WI38 (cell line): ENCODE results near the gene TSSK6.

Source experiments
- H3K4me3 ChIP-seq: 2 replicates; pipeline ENCODE4 v1.5.1; 2011; ENCODE audit warnings: low read depth, mild to moderate bottlenecking, control low read depth, low read length
- TF ChIP-seq, protein P1 (sequence below): IDR thresholded peaks from 2 replicates; pipeline ENCODE4 v1.5.1; 2012; ENCODE audit warnings: low read depth, mild to moderate bottlenecking, control low read depth, low read length

TSSK6 gene

DNA sequence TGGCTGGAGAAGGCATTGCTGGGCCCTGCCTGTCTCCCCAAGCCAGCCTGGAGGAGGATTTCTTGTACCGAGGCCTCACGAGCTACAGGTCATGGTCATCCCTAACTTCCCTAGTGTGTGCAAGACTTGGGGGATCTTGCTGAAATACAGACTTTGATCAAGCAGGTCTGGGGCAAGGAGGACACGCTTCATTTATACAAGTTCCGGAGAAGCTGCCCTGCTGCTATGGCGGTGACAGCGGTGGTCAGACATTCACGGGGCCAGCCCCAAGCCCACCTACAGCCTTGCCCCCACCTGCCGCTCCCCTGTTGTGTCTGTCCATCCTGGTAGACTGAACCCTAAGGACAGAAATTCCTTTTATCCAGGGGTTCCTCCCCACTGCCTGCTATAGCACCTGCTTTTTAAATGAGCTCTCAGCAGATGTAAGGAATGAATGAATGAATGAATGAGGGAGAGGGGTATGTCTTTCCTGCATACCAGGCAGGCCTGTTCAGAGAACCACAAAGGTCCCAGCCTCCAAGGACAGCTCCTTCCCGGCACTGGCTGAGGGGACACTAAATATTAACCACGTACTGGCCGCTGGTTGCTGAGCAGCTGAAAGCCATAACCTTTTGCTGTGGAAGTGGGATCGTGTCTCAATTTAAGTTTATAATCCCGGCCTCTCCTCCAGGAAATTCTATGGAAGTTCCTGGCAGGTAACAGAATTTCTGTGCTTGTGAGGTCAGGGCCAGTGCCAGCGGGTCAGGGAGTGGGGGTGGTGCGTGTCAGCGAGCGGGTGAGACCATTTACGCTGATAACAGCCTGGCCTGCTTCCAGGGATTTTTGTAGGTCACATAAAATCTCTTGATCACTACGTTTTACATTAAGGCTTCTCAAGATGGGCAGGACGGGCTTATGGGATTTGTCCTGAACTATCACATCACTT is 27.1 kb downstream of the TSSK6 start:
- H3K4me3 ChIP-seq: no peak overlapping the region
- TF ChIP-seq, protein P1, sequence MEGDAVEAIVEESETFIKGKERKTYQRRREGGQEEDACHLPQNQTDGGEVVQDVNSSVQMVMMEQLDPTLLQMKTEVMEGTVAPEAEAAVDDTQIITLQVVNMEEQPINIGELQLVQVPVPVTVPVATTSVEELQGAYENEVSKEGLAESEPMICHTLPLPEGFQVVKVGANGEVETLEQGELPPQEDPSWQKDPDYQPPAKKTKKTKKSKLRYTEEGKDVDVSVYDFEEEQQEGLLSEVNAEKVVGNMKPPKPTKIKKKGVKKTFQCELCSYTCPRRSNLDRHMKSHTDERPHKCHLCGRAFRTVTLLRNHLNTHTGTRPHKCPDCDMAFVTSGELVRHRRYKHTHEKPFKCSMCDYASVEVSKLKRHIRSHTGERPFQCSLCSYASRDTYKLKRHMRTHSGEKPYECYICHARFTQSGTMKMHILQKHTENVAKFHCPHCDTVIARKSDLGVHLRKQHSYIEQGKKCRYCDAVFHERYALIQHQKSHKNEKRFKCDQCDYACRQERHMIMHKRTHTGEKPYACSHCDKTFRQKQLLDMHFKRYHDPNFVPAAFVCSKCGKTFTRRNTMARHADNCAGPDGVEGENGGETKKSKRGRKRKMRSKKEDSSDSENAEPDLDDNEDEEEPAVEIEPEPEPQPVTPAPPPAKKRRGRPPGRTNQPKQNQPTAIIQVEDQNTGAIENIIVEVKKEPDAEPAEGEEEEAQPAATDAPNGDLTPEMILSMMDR: no peak

DNA sequence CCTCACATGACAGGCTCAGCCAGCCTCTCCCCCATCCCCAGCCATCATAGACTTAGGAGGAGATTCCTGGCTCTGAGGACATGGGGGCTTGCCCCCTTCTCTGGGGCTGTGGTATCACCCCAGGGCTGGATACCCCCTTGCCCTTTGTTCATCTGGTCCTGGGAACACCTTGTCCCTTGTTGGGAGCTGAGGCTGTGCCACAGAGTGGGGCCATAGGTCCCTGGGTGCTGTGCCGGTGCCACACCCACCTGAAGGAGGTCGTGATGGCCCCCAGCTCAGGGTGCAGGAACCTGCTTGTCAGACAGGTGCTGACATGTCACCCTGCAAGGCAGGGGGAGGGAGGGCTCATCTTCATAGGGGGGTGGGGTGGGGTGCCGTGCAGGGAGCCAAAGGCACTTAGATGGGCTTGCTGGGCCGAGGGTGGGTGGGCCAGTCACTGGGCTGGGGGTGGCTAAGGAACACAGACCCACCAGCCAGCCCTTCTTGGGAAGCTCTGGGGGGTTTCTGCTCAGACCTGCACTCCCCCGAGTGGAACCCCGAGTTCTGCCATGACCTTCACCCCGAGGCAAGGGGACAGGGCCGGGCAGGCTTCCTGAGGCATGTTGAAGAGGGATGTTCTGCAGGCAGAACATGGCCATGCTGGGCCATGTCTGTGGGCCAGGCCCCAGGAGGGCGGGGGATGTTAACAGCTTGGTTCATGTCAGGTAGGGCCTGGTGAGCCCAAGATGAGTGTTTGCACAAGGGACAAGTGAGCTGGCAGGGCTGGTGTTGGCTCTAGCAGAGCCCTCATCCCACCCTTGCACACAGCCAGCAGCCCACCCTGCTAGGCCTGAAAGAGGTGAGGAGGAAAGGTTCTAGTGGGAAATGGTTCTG is 28.0 kb downstream of the TSSK6 start:
- TF ChIP-seq, protein P1: no peak

DNA sequence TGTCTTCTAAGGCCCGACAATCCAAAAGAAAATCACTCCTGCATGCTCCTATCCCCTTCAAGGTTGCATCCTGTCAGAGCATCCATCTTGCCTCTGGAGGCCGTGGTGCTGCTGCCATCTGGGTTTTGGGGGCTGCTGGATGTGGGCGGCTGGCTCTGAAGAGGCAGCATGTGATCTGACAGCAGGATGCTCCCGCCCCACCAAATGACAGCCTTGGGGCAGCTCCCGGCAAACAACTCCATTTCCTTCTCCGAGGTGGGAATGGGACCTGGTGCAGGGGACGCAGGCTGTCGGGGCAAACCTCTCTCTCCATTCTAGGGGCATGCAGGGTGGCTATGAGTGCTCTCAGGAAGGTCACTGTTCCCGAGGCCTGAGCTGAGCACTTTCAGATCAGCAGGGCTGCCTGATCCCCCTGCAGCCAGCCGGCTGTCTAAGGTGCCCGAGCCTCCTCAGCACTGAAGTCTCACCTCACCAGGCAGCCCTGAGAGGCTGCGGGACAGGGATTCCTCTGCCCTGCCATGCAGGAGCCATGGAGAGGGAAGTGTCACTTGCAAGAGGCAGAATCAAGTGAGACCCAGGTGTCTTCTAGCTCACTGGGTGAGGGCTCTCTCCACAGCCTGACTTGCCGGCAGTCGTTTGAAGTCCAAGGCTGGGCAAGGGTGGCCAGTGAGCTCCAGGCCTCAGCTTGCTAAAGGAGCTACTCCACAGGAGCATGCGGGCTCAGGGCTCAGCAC is 28.8 kb downstream of the TSSK6 start:
- TF ChIP-seq, protein P1: no peak
- H3K4me3 ChIP-seq: no peak overlapping the region

More for the DNA sequence above, 28.0 kb downstream of the TSSK6 start:
- no peak overlapping the region for H3K4me3 ChIP-seq

DNA sequence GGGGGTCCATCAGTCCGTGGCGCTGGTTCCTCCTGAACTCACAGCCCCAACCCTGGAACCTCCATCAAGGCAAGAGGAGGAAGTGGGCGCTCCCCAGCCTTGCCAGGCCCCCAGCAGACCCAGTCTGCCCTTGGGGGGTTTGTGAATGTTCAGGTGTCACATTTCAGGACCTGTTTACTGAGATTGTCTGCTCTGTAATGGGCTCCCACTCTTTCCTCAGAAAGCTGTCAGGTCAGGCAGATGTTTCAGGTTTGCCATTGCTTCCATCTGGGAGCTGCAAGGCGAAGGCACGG is 29.4 kb downstream of the TSSK6 start:
- TF ChIP-seq, protein P1: no peak
- no peak overlapping the region for H3K4me3 ChIP-seq

DNA sequence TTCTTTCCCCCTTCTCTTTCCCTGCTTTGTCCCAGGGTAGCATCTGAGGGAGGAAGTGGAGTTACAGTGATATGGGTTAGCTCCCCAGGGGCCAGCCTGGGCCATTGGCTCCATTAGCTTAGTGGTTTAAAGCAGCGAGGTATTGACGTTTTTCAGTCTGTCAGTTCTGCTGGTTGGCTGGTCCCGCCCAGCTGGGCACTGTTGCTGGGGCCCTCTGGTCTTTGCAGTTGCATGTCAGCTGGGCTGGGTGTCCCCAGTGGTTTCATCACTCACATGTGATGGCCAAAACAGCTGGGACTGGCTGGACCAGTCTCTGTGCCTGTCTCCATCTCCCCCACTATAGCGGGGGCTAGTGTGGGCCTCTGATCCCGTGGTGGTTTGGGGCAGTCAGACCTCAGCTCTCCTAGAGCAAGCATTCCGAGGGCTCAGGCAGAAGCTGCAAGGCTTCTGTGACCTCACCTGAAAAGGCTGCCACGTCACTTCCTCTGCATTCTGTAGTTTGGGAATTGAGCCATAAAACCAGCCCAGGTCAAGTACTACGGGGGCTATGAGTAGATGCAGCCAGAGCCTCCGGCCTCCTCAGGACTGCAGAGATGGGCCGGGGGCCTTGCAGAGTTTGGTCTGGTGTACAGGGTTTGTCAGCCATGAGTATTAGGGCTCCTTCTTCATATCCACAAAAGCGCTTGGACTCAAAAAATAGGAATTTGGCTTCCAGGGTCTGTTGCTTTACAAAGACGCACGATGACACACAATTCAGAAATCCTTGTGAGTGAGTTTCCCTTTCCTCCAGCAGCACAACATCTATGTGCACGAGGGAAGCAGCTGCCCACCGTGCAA is 30.0 kb downstream of the TSSK6 start:
- TF ChIP-seq, protein P1: no peak

DNA sequence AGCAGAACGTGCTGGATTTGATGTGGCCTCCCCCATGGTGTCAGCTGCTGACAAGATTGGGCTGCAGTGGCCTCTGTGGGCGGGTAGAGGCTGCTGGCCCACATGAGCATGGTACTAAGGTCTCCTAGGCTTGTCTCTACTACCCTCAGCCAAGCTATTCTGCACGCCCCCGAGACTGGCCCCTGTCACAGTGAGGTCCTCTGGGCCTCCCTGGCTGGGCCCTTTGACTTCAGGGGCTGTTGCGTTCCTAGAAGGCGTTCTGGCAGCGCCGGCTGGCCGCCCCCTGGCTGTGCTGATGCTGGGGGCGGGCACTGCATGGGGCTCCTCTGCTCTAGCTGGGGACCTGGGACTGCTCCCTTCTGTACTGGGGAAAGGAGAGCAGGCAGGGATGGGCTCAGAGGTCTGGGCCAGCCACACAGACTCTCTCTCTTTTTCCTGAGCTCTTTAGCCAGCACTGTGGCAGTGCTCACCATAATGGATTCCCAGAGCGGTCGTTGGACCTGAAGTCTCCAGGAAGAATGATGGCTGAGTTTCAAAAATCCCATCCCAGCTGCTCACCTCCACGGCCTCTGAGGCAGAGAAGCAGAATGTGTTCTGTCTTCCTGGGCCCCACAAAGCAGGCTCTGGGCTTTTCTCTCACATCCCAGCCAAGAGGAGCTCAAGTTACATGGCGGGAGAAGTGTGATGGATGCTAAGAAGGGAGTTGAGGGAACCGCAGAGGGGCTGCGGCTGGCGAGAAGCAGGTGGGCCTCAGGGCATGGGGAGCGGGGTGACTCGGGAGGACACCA is 32.3 kb downstream of the TSSK6 start:
- no peak overlapping the region for H3K4me3 ChIP-seq
- TF ChIP-seq, protein P1: no peak

More for the DNA sequence above, 30.0 kb downstream of the TSSK6 start:
- H3K4me3 ChIP-seq: no peak overlapping the region
